ENCODE measurements around the gene TRPM5.

GRCh38 chr11:2432171-2432621 is 12.1 kb downstream of the TRPM5 start:
- TF ChIP-seq, protein P1, sequence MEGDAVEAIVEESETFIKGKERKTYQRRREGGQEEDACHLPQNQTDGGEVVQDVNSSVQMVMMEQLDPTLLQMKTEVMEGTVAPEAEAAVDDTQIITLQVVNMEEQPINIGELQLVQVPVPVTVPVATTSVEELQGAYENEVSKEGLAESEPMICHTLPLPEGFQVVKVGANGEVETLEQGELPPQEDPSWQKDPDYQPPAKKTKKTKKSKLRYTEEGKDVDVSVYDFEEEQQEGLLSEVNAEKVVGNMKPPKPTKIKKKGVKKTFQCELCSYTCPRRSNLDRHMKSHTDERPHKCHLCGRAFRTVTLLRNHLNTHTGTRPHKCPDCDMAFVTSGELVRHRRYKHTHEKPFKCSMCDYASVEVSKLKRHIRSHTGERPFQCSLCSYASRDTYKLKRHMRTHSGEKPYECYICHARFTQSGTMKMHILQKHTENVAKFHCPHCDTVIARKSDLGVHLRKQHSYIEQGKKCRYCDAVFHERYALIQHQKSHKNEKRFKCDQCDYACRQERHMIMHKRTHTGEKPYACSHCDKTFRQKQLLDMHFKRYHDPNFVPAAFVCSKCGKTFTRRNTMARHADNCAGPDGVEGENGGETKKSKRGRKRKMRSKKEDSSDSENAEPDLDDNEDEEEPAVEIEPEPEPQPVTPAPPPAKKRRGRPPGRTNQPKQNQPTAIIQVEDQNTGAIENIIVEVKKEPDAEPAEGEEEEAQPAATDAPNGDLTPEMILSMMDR (IDR thresholded peaks at IDR 0.05; ENCODE audit: insufficient read depth, low read length), result no peak
- TF ChIP-seq GABPA (IDR thresholded peaks at IDR 0.05; ENCODE audit: low read depth) (no peak), REST (IDR thresholded peaks at IDR 0.05; ENCODE audit: insufficient replicate concordance, low read depth) (no peak), POLR2AphosphoS5 (IDR thresholded peaks at IDR 0.05; ENCODE audit: low read depth) (no peak), SPI1 (IDR thresholded peaks at IDR 0.05; ENCODE audit: borderline replicate concordance, low read depth) (no peak)

Data from HL-60 (cell line).